Endothelial cell of umbilical vein (primary cell): ENCODE data around the gene LINGO4. TPM values are rescaled to one million over a fixed set of nuclear protein-coding genes. Genes with fewer than 3 reads are reported as not detected.

ENCODE experiments used
- BruUV-seq: library from RNA; stranded (reverse); fragments of 400-500 nt; replicated peaks from 2 replicates; lab custom pipeline; 2021; lab: Mats Ljungman, UMichigan
- CTCF ChIA-PET: fragments of 300-600, 350-600 bp; sonication (Branson Sonifier 250); formaldehyde crosslinking; loops from one replicate; lab custom pipeline; 2021; ENCODE audit warnings: antibody characterized with exemption, inconsistent platforms; lab: Charles Lee
- POLR2A ChIA-PET: fragments of 300-600, 350-600 bp; sonication (Branson Sonifier 250); formaldehyde crosslinking; loops from one replicate; lab custom pipeline; 2021; ENCODE audit warnings: antibody characterized with exemption, inconsistent platforms; lab: Charles Lee
- DNase-seq: peaks from one replicate; pipeline ENCODE4 v3.0.0-alpha.2; 2011; ENCODE audit warnings: low read depth, low spot score
- FAIRE-seq: peaks from 2 replicates; lab custom pipeline; 2011; peaks lifted over from hg19 to GRCh38; lab: Jason Lieb, UNC
- H2AFZ ChIP-seq: 2 replicates; pipeline ENCODE4 v1.6.0; 2012; ENCODE audit warnings: low read depth, low read length, control low read depth, inconsistent platforms
- H3K27ac ChIP-seq: 2 replicates; pipeline ENCODE4 v1.5.1; 2011; ENCODE audit warnings: low read depth, mild to moderate bottlenecking, control low read depth, low read length, moderate library complexity; ENCODE audit not compliant: insufficient read depth
- H3K27me3 ChIP-seq, 2 experiments: 2 replicates each; pipeline versions ENCODE4 v1.6.0 to v1.6.1; 2011; ENCODE audit warnings: low read length in 2 of 2, mixed read lengths in 1 of 2; ENCODE audit not compliant: control insufficient read depth in 2 of 2, insufficient read depth in 2 of 2
- H3K36me3 ChIP-seq, 2 experiments: 2 replicates in 1 of 2; 3 replicates in 1 of 2; pipeline ENCODE4 v1.5.1; 2011; ENCODE audit warnings: low read length in 2 of 2, mild to moderate bottlenecking in 1 of 2, moderate library complexity in 1 of 2; ENCODE audit not compliant: control insufficient read depth in 2 of 2, insufficient read depth in 2 of 2; ENCODE audit errors: extremely low read depth in 1 of 2
- H3K4me1 ChIP-seq: 3 replicates; pipeline ENCODE4 v1.5.1; 2011; ENCODE audit warnings: mild to moderate bottlenecking, low read length; ENCODE audit not compliant: control insufficient read depth, insufficient read depth; ENCODE audit errors: extremely low read depth
- H3K4me2 ChIP-seq: 2 replicates; pipeline ENCODE4 v1.6.1; 2011; ENCODE audit warnings: low read length, control low read depth, mixed read lengths; ENCODE audit not compliant: insufficient read depth
- H3K4me3 ChIP-seq, 3 experiments: fragments of 200-600 bp in 1 of 3; sonication (generic), shearing (Covaris generic) in 1 of 3; replicated peaks in 1 of 3; 2 replicates each; pipeline ENCODE4 v1.5.1; 2011 to 2016; ENCODE audit warnings: control low read depth in 3 of 3, low read length in 3 of 3, mild to moderate bottlenecking in 2 of 3, inconsistent platforms in 1 of 3, low read depth in 1 of 3, moderate library complexity in 1 of 3; ENCODE audit not compliant: insufficient read depth in 1 of 3
- H3K79me2 ChIP-seq: 2 replicates; pipeline ENCODE4 v1.6.0; 2012; ENCODE audit warnings: low read length, inconsistent platforms; ENCODE audit not compliant: control insufficient read depth, insufficient read depth
- H3K9ac ChIP-seq: replicated peaks from 2 replicates; pipeline ENCODE3; 2011; ENCODE audit warnings: low read length, control low read depth; ENCODE audit not compliant: insufficient read depth; ENCODE audit errors: extremely low read depth
- H3K9me1 ChIP-seq: replicated peaks from 3 replicates; pipeline ENCODE4 v1.6.0; 2011; ENCODE audit warnings: mild to moderate bottlenecking, low read length; ENCODE audit not compliant: control insufficient read depth, insufficient read depth; ENCODE audit errors: extremely low read depth
- H3K9me3 ChIP-seq: replicated peaks from 2 replicates; pipeline ENCODE4 v1.5.1; 2012; ENCODE audit warnings: low read length, inconsistent platforms; ENCODE audit not compliant: control insufficient read depth, insufficient read depth
- H4K20me1 ChIP-seq: replicated peaks from 2 replicates; pipeline ENCODE3; 2011; ENCODE audit warnings: mild to moderate bottlenecking, low read length; ENCODE audit not compliant: control insufficient read depth, insufficient read depth; ENCODE audit errors: extremely low read depth
- CTCF ChIP-seq, 2 donors: IDR thresholded peaks; 1 replicate in 1 of 2; 2 replicates in 1 of 2; pipeline ENCODE4 v1.5.1; 2011; ENCODE audit warnings: low read length in 2 of 2, mild to moderate bottlenecking in 2 of 2, moderate library complexity in 2 of 2, control low read depth in 1 of 2, inconsistent platforms in 1 of 2, low read depth in 1 of 2; ENCODE audit not compliant: insufficient read depth in 1 of 2; ENCODE audit errors: extremely low read depth in 1 of 2
- EZH2 ChIP-seq: IDR thresholded peaks from 2 replicates; pipeline ENCODE4 v1.6.1; 2012; ENCODE audit warnings: borderline replicate concordance, low read depth, mild to moderate bottlenecking, moderate library complexity, low read length, inconsistent platforms; ENCODE audit not compliant: severe bottlenecking
- FOS ChIP-seq: IDR thresholded peaks from 2 replicates; pipeline ENCODE4 v1.6.1; 2011; ENCODE audit warnings: mild to moderate bottlenecking, low read length, moderate library complexity, borderline replicate concordance; ENCODE audit not compliant: insufficient read depth
- GATA2 ChIP-seq: IDR thresholded peaks from 2 replicates; pipeline ENCODE4 v1.7.0; 2011; ENCODE audit warnings: low read depth, mild to moderate bottlenecking, moderate library complexity, mixed read lengths, low read length; ENCODE audit not compliant: insufficient read length, insufficient read depth
- JUN ChIP-seq: IDR thresholded peaks from 2 replicates; pipeline ENCODE4 v1.6.1; 2011; ENCODE audit warnings: borderline replicate concordance, low read depth; ENCODE audit not compliant: insufficient read length, insufficient read depth
- MAX ChIP-seq: IDR thresholded peaks from 2 replicates; pipeline ENCODE4 v1.6.1; 2011; ENCODE audit not compliant: insufficient read depth, insufficient read length
- MYC ChIP-seq: IDR thresholded peaks from one replicate; pipeline ENCODE4 v1.6.1; 2011; ENCODE audit warnings: mild to moderate bottlenecking, low read depth, low read length
- POLR2A ChIP-seq: IDR thresholded peaks from 2 replicates; pipeline ENCODE4 v1.6.1; 2012; ENCODE audit warnings: low read depth, mild to moderate bottlenecking, control low read depth, low read length
- POLR2AphosphoS5 ChIP-seq: IDR thresholded peaks from 2 replicates; pipeline ENCODE4 v1.6.1; 2012; ENCODE audit warnings: low read depth, mild to moderate bottlenecking, control low read depth, low read length, moderate library complexity; ENCODE audit not compliant: insufficient read depth
- dilution Hi-C: fragments of 300-500 bp; cut with MboI; formaldehyde crosslinking; loops from one replicate; pipeline ENCODE4 v1.15.0; 2019; ENCODE audit warnings: low sequenced_read_pairs; ENCODE audit not compliant: extremely low pct_ligation_motif_present
- intact Hi-C: fragments of 100-400 bp; cut with micrococcal nuclease; formaldehyde crosslinking; loops from one replicate; pipeline ENCODE4 v1.10.0; 2022
- polyA plus RNA-seq, 4 experiments: library from polyadenylated mRNA; depleted of rRNA in 3 of 4; stranded (reverse) in 3 of 4; unstranded in 1 of 4; fragments of >200 nt; gene quantifications; 2 replicates each; pipeline versions ENCODE4 v1.2.1 to v1.2.3, GENCODE V29; 2011 to 2012; ENCODE audit warnings: missing spikeins in 1 of 4
- total RNA-seq: library from RNA; stranded (reverse); gene quantifications from 2 replicates; pipeline ENCODE4 v1.2.3, GENCODE V29; 2021

Gene LINGO4
- total and polyA plus RNA-seq, 2 donors (not counting 3 experiments of a cell fraction or from before 2014, with no cell fraction given): not detected

- no peak overlapping the region for H3K27ac ChIP-seq
- no peaks in the 10 kb centered on the region for H3K36me3 ChIP-seq
- CTCF ChIA-PET: interaction anchor here (0.6 kb wide), 1 partner anchor 32 kb away, joined by 3 read pairs; no protein-coding TSS in a partner anchor
- no peaks in the 10 kb centered on the region for H4K20me1 ChIP-seq
- H3K27me3 ChIP-seq: peaks cover 17 to 19% of the 10 kb centered on the region in 2 experiments
- POLR2A ChIA-PET: no interaction called here
- no peaks in the 10 kb centered on the region for H3K4me1 ChIP-seq
- DNase-seq (no peak), FAIRE-seq (no peak)
- intact Hi-C loops (no loop called here), dilution Hi-C loops (no loop called here)
- H3K4me2 ChIP-seq: no peak overlapping the region
- no TSS peak for BruUV-seq
- no peak overlapping the region for H2AFZ ChIP-seq
- no peak overlapping the region for H3K9ac ChIP-seq
- no peaks in the 10 kb centered on the region for H3K9me1 ChIP-seq
- H3K4me3 ChIP-seq: no peak overlapping the region
- H3K9me3 ChIP-seq: no peaks in the 10 kb centered on the region
- no peaks in the 10 kb centered on the region for H3K79me2 ChIP-seq
- no peak for TF ChIP-seq CTCF (IDR thresholded peaks at IDR 0.05; ENCODE audit: extremely low read depth in 1 of 2, insufficient read depth in 1 of 2, low read depth in 1 of 2, low read length in 2 of 2)
- TF ChIP-seq FOS: no peak
- no peak for TF ChIP-seq JUN
- TF ChIP-seq GATA2: no peak
- no peak for TF ChIP-seq POLR2AphosphoS5
- TF ChIP-seq EZH2: no peak
- no peak for TF ChIP-seq MYC
- TF ChIP-seq MAX: no peak
- no peak for TF ChIP-seq POLR2A
These were observed 4.2 kb upstream of the LINGO4 start for GRCh38 chr1:151809290-151809984.
